Loucy (cell line): Measurements from ENCODE around the gene PAN3.

ENCODE experiments used
- H2AFZ ChIP-seq: fragments of 200-600 bp; sonication (generic); 2 replicates; pipeline ENCODE4 v1.6.0; 2016; ENCODE audit warnings: antibody characterized with exemption, mild to moderate bottlenecking, low read length, moderate library complexity
- H3F3A ChIP-seq: fragments of 200-600 bp; 2 replicates; pipeline ENCODE4 v1.6.0; 2016; ENCODE audit warnings: antibody characterized with exemption, low read depth, mild to moderate bottlenecking
- H3K27me3 ChIP-seq: fragments of 200-600 bp; sonication (generic); 2 replicates; pipeline ENCODE4 v1.6.1; 2014; ENCODE audit warnings: low read length, mild to moderate bottlenecking; ENCODE audit not compliant: insufficient read depth, poor library complexity, severe bottlenecking
- H3K36me3 ChIP-seq: fragments of 200-600 bp; sonication (generic); 2 replicates; pipeline ENCODE4 v1.6.1; 2016; ENCODE audit warnings: low read length; ENCODE audit not compliant: insufficient read depth
- H3K4me1 ChIP-seq: fragments of 200-600 bp; sonication (generic); 2 replicates; pipeline ENCODE4 v1.5.1; 2014; ENCODE audit warnings: low read length, mild to moderate bottlenecking; ENCODE audit not compliant: insufficient read depth, poor library complexity, severe bottlenecking
- H3K4me2 ChIP-seq: fragments of 200-600 bp; sonication (generic); 2 replicates; pipeline ENCODE4 v1.6.0; 2014; ENCODE audit warnings: antibody characterized with exemption, low read length, low read depth, mild to moderate bottlenecking; ENCODE audit not compliant: poor library complexity, severe bottlenecking
- H3K4me3 ChIP-seq: fragments of 200-600 bp; sonication (generic); 2 replicates; pipeline ENCODE4 v1.5.1; 2014; ENCODE audit warnings: low read length, mild to moderate bottlenecking, mixed read lengths; ENCODE audit not compliant: poor library complexity, severe bottlenecking
- H3K79me2 ChIP-seq: fragments of 200-600 bp; sonication (generic); 2 replicates; pipeline ENCODE4 v1.6.1; 2014; ENCODE audit warnings: low read length; ENCODE audit not compliant: insufficient read depth
- H3K9ac ChIP-seq: fragments of 200-600 bp; sonication (generic); 2 replicates; pipeline ENCODE4 v1.6.0; 2014; ENCODE audit warnings: mild to moderate bottlenecking, low read depth, low read length, moderate library complexity; ENCODE audit not compliant: poor library complexity, severe bottlenecking
- H3K9me2 ChIP-seq: fragments of 200-600 bp; sonication (generic); replicated peaks from 2 replicates; pipeline ENCODE4 v1.6.1; 2016; ENCODE audit warnings: low read depth, low read length, mixed read lengths
- H3K9me3 ChIP-seq: fragments of 200-600 bp; sonication (generic); 2 replicates; pipeline ENCODE4 v1.6.1; 2014; ENCODE audit warnings: mild to moderate bottlenecking, antibody characterized with exemption, low read length, low read depth; ENCODE audit not compliant: insufficient read depth
- H4K20me1 ChIP-seq: fragments of 200-600 bp; sonication (generic); 2 replicates; pipeline ENCODE4 v1.6.0; 2014; ENCODE audit warnings: antibody characterized with exemption, low read length, mild to moderate bottlenecking; ENCODE audit not compliant: insufficient read depth, poor library complexity, severe bottlenecking
- CTCF ChIP-seq: fragments of 200-600 bp; sonication (generic); conservative IDR thresholded peaks from 2 replicates; pipeline ENCODE4 v1.5.1; 2014; ENCODE audit warnings: mild to moderate bottlenecking, antibody characterized with exemption, low read length
- EZH2phosphoT487 ChIP-seq: fragments of 200-600 bp; IDR thresholded peaks from 2 replicates; pipeline ENCODE4 v1.6.1; 2018; ENCODE audit warnings: antibody characterized with exemption, mild to moderate bottlenecking, moderate library complexity, borderline replicate concordance

The PAN3 gene

GRCh38 chr13:28171266-28171665 lies 32.9 kb downstream of the PAN3 start:
- Histone ChIP-seq H3K4me2 (no peak overlapping the region), H3K9ac (no peak overlapping the region), H3K79me2 (peaks cover 93% of the 10 kb centered on the region), H3K27me3 (no peaks in the 10 kb centered on the region), H2AFZ (no peak overlapping the region), H3F3A (no peaks in the 10 kb centered on the region), H3K36me3 (peaks cover 22% of the 10 kb centered on the region), H3K9me2 (no peaks in the 10 kb centered on the region), H3K4me3 (no peak overlapping the region), H3K9me3 (no peaks in the 10 kb centered on the region), H3K4me1 (peaks cover under 1% of the 10 kb centered on the region), H4K20me1 (peaks cover 47% of the 10 kb centered on the region)
- TF ChIP-seq EZH2phosphoT487 (no peak), CTCF (no peak)

- H2AFZ ChIP-seq = no peak overlapping the region
- H3K36me3 ChIP-seq = peaks cover 33% of the 10 kb centered on the region
- no peak overlapping the region for H3K4me3 ChIP-seq
- no peaks in the 10 kb centered on the region for H3K4me1 ChIP-seq
- no peak overlapping the region for H3K9ac ChIP-seq
- H3K27me3 ChIP-seq = no peaks in the 10 kb centered on the region
- H3K9me2 ChIP-seq = no peaks in the 10 kb centered on the region
- TF ChIP-seq EZH2phosphoT487 (no peak), CTCF (no peak)
- peaks cover 36% of the 10 kb centered on the region for H4K20me1 ChIP-seq
- no peaks in the 10 kb centered on the region for H3K9me3 ChIP-seq
- peaks cover 79% of the 10 kb centered on the region for H3K79me2 ChIP-seq
- no peak overlapping the region for H3K4me2 ChIP-seq
- H3F3A ChIP-seq = no peaks in the 10 kb centered on the region
Observed at GRCh38 chr13:28172947-28173346, 34.6 kb downstream of the PAN3 start.

GRCh38 chr13:28173793-28174192 lies 35.4 kb downstream of the PAN3 start:
- Histone ChIP-seq H3K4me1 (no peaks in the 10 kb centered on the region), H3K79me2 (peaks cover 71% of the 10 kb centered on the region), H3K4me3 (no peak overlapping the region), H3F3A (no peaks in the 10 kb centered on the region), H3K9me3 (no peaks in the 10 kb centered on the region), H3K36me3 (peaks cover 38% of the 10 kb centered on the region), H3K4me2 (no peak overlapping the region), H3K9me2 (no peaks in the 10 kb centered on the region), H3K9ac (no peak overlapping the region), H3K27me3 (no peaks in the 10 kb centered on the region), H4K20me1 (peaks cover 36% of the 10 kb centered on the region), H2AFZ (no peak overlapping the region)
- no peak for TF ChIP-seq CTCF
- no peak for TF ChIP-seq EZH2phosphoT487
